IgD-negative memory B cell (primary cell): ENCODE results near the gene DAZAP1. TPM values are rescaled to one million over a fixed set of nuclear protein-coding genes. Genes with fewer than 3 reads are reported as not detected.
A peak's percentile ranks its signal among the peaks of the same experiment; 100 is the strongest.

Experiments used
- H3K27ac Mint-ChIP-seq, 3 donors: one replicate each; pipeline ENCODE4 v1.8.0; 2020 to 2022; ENCODE audit warnings: mild to moderate bottlenecking in 3 of 3, mixed read lengths in 3 of 3, moderate library complexity in 1 of 3
- H3K27me3 Mint-ChIP-seq: one replicate; pipeline ENCODE4 v1.8.0; 2021; ENCODE audit warnings: mixed read lengths
- H3K36me3 Mint-ChIP-seq: one replicate; pipeline ENCODE4 v1.8.0; 2020; ENCODE audit warnings: mild to moderate bottlenecking, mixed read lengths
- H3K4me1 Mint-ChIP-seq, 3 donors: one replicate each; pipeline ENCODE4 v1.8.0; 2020 to 2022; ENCODE audit warnings: mixed read lengths in 3 of 3, mild to moderate bottlenecking in 1 of 3
- H3K4me3 Mint-ChIP-seq, 4 donors: one replicate each; pipeline ENCODE4 v1.8.0; 2020 to 2022; ENCODE audit warnings: mild to moderate bottlenecking in 4 of 4, mixed read lengths in 4 of 4, moderate library complexity in 3 of 4
- H3K9me3 Mint-ChIP-seq, 3 donors: one replicate each; pipeline ENCODE4 v1.8.0; 2020 to 2021; ENCODE audit warnings: mixed read lengths in 3 of 3, mild to moderate bottlenecking in 1 of 3
- polyA plus RNA-seq: library from polyadenylated mRNA; unstranded; fragments of 300-500 nt; fragmentation: Illumina TruSeq; gene quantifications from one replicate; pipeline ENCODE4 v1.2.3, GENCODE V29; 2021

DAZAP1 gene
- polyA plus RNA-seq, 1 donor from 2014 or later: 7.2 TPM

GRCh38 chr19:1420590-1420989 is 13.2 kb downstream of the DAZAP1 start:
- Mint-ChIP-seq H3K36me3 (no peaks in the 10 kb centered on the region), H3K27me3 (no peaks in the 10 kb centered on the region), H3K9me3 (no peaks in the 10 kb centered on the region), H3K27ac (peak overlapping the region in 2 of 3 donors; percentile 45 to 67), H3K4me3 (no peak overlapping the region), H3K4me1 (peaks cover 0 to 16% (median 6%) of the 10 kb centered on the region in 3 donors)

GRCh38 chr19:1421218-1421957 is 14.0 kb downstream of the DAZAP1 start:
- H3K27ac Mint-ChIP-seq: peak overlapping the region in 2 of 3 donors; percentile 45 to 67
- peaks cover 0 to 12% (median 6%) of the 10 kb centered on the region in 3 donors for H3K4me1 Mint-ChIP-seq
- H3K36me3 Mint-ChIP-seq: no peaks in the 10 kb centered on the region
- no peaks in the 10 kb centered on the region for H3K27me3 Mint-ChIP-seq
- no peak overlapping the region for H3K4me3 Mint-ChIP-seq
- no peaks in the 10 kb centered on the region for H3K9me3 Mint-ChIP-seq

- Mint-ChIP-seq H3K36me3 (no peaks in the 10 kb centered on the region), H3K27me3 (no peaks in the 10 kb centered on the region), H3K27ac (no peak overlapping the region), H3K9me3 (no peaks in the 10 kb centered on the region), H3K4me1 (peaks cover 0 to 12% (median 6%) of the 10 kb centered on the region in 3 donors), H3K4me3 (no peak overlapping the region)
Observed at GRCh38 chr19:1421958-1422305, 14.5 kb downstream of the DAZAP1 start.

GRCh38 chr19:1422360-1422759 is 15.0 kb downstream of the DAZAP1 start:
- peaks cover 0 to 11% (median 4%) of the 10 kb centered on the region in 3 donors for H3K4me1 Mint-ChIP-seq
- H3K27ac Mint-ChIP-seq: no peak overlapping the region
- H3K9me3 Mint-ChIP-seq: no peaks in the 10 kb centered on the region
- H3K36me3 Mint-ChIP-seq: no peaks in the 10 kb centered on the region
- no peak overlapping the region for H3K4me3 Mint-ChIP-seq
- no peaks in the 10 kb centered on the region for H3K27me3 Mint-ChIP-seq

- Mint-ChIP-seq H3K4me3 (no peak overlapping the region), H3K27ac (peak overlapping the region in 1 of 3 donors; percentile 31), H3K4me1 (peaks cover 0 to 10% (median 2%) of the 10 kb centered on the region in 3 donors), H3K9me3 (no peaks in the 10 kb centered on the region), H3K36me3 (no peaks in the 10 kb centered on the region), H3K27me3 (no peaks in the 10 kb centered on the region)
Observed at GRCh38 chr19:1422943-1423342, 15.6 kb downstream of the DAZAP1 start.

GRCh38 chr19:1423436-1424191 is 16.2 kb downstream of the DAZAP1 start:
- Mint-ChIP-seq H3K36me3 (no peaks in the 10 kb centered on the region), H3K27ac (peak overlapping the region in 1 of 3 donors; percentile 62), H3K9me3 (no peaks in the 10 kb centered on the region), H3K4me1 (peaks cover 0 to 6% (median 2%) of the 10 kb centered on the region in 3 donors), H3K4me3 (peak overlapping the region in 1 of 4 donors; percentile 26), H3K27me3 (no peaks in the 10 kb centered on the region)

GRCh38 chr19:1424192-1424955 is 17.0 kb downstream of the DAZAP1 start:
- Mint-ChIP-seq H3K27ac (peak overlapping the region in 1 of 3 donors; percentile 62), H3K36me3 (no peaks in the 10 kb centered on the region), H3K4me1 (peaks cover 0 to 6% (median 2%) of the 10 kb centered on the region in 3 donors), H3K9me3 (no peaks in the 10 kb centered on the region), H3K4me3 (no peak overlapping the region), H3K27me3 (no peaks in the 10 kb centered on the region)

GRCh38 chr19:1425102-1425837 is 17.9 kb downstream of the DAZAP1 start:
- Mint-ChIP-seq H3K27me3 (no peaks in the 10 kb centered on the region), H3K4me1 (peaks cover 0 to 4% (median 2%) of the 10 kb centered on the region in 3 donors), H3K4me3 (peak overlapping the region in 1 of 4 donors; percentile 13), H3K27ac (peak overlapping the region in 1 of 3 donors; percentile 65), H3K9me3 (no peaks in the 10 kb centered on the region), H3K36me3 (no peaks in the 10 kb centered on the region)

GRCh38 chr19:1425902-1426301 is 18.5 kb downstream of the DAZAP1 start:
- H3K4me1 Mint-ChIP-seq: peaks cover 0 to 3% (median 1%) of the 10 kb centered on the region in 3 donors
- H3K36me3 Mint-ChIP-seq: no peaks in the 10 kb centered on the region
- no peak overlapping the region for H3K4me3 Mint-ChIP-seq
- H3K27ac Mint-ChIP-seq: no peak overlapping the region
- H3K9me3 Mint-ChIP-seq: no peaks in the 10 kb centered on the region
- H3K27me3 Mint-ChIP-seq: no peaks in the 10 kb centered on the region

- no peaks in the 10 kb centered on the region for H3K27me3 Mint-ChIP-seq
- H3K36me3 Mint-ChIP-seq: no peaks in the 10 kb centered on the region
- no peak overlapping the region for H3K4me3 Mint-ChIP-seq
- H3K9me3 Mint-ChIP-seq: no peaks in the 10 kb centered on the region
- peaks cover 0 to 2% (median 0%) of the 10 kb centered on the region in 3 donors for H3K4me1 Mint-ChIP-seq
- no peak overlapping the region for H3K27ac Mint-ChIP-seq
Observed at GRCh38 chr19:1426736-1427135, 19.4 kb downstream of the DAZAP1 start.

GRCh38 chr19:1427221-1427920 is 20.0 kb downstream of the DAZAP1 start:
- Mint-ChIP-seq H3K4me1 (peaks cover 0 to 2% (median 0%) of the 10 kb centered on the region in 3 donors), H3K9me3 (no peaks in the 10 kb centered on the region), H3K36me3 (no peaks in the 10 kb centered on the region), H3K4me3 (no peak overlapping the region), H3K27me3 (no peaks in the 10 kb centered on the region), H3K27ac (no peak overlapping the region)

- no peaks in the 10 kb centered on the region for H3K4me1 Mint-ChIP-seq
- no peaks in the 10 kb centered on the region for H3K9me3 Mint-ChIP-seq
- no peaks in the 10 kb centered on the region for H3K36me3 Mint-ChIP-seq
- H3K27me3 Mint-ChIP-seq: no peaks in the 10 kb centered on the region
- no peak overlapping the region for H3K27ac Mint-ChIP-seq
- no peak overlapping the region for H3K4me3 Mint-ChIP-seq
Observed at GRCh38 chr19:1428738-1429391, 21.5 kb downstream of the DAZAP1 start.

- Mint-ChIP-seq H3K27me3 (no peaks in the 10 kb centered on the region), H3K4me3 (no peak overlapping the region), H3K9me3 (no peaks in the 10 kb centered on the region), H3K36me3 (no peaks in the 10 kb centered on the region), H3K4me1 (no peaks in the 10 kb centered on the region), H3K27ac (no peak overlapping the region)
Observed at GRCh38 chr19:1429750-1430149, 22.4 kb downstream of the DAZAP1 start.

GRCh38 chr19:1430246-1430645 is 22.9 kb downstream of the DAZAP1 start:
- H3K27me3 Mint-ChIP-seq: no peaks in the 10 kb centered on the region
- no peaks in the 10 kb centered on the region for H3K36me3 Mint-ChIP-seq
- no peaks in the 10 kb centered on the region for H3K9me3 Mint-ChIP-seq
- H3K27ac Mint-ChIP-seq: no peak overlapping the region
- no peaks in the 10 kb centered on the region for H3K4me1 Mint-ChIP-seq
- no peak overlapping the region for H3K4me3 Mint-ChIP-seq
